GM18507 (cell line): ENCODE measurements around the gene CHN1.

Source experiments
- DNase-seq: peaks from one replicate; pipeline ENCODE4 v3.0.0; 2011; ENCODE audit warnings: low read depth; ENCODE audit not compliant: insufficient read length; ENCODE audit errors: extremely low spot score
- FAIRE-seq: peaks from 2 replicates; lab custom pipeline; 2011; peaks lifted over from hg19 to GRCh38; lab: Jason Lieb, UNC

The CHN1 gene

DNA sequence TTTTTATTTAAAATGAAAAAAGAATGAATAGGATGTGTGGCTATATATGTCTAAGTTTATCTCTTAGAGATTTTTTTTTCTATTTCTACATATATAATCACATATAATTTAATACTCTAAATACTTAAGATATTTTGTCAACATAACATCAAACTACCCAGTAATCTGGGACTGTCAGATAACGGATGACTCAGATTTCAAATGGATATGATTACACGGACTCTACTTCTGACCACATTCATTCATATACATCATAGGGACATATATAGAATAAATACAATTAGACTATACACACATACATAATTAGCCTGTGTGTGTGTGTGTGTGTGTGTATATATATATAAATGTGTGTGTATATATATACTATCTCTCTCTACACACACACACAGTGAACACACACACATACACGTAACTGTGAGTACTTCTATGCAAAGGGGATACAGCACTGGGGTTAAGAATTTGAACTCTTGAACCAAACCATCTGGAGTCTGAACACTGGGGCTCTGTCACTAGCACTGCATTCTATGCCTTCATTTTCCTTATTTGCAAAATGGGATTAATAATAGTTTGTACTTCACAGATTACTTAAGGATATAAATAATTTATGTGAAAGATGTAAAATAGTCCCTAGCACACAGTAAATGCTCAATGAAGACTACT is 59.5 kb downstream of the CHN1 start:
- DNase-seq (no peak), FAIRE-seq (no peak)

GRCh38 chr2:174939046-174939445 is 66.1 kb downstream of the CHN1 start:
- no peak for DNase-seq
- FAIRE-seq: no peak

DNA sequence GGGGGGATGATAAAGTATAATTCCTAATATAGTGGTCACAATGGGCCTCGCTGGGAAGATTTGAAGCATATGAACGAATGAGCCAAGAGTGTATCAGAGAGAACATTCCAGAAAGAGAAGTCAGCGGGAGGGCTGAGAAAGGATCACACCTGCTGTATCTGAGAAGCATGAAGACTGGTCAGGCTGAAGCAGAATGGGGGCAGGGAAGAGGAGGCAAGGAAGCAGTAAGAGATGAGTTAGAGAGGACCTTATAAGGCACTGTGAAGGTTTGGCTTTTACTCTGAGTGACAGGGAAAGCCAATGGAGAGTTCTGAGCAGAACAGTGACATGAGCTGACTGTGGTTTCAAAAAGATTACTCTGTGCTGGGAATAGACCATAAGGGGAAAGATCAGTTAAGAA is 73.5 kb downstream of the CHN1 start:
- FAIRE-seq: no peak
- DNase-seq: no peak

DNA sequence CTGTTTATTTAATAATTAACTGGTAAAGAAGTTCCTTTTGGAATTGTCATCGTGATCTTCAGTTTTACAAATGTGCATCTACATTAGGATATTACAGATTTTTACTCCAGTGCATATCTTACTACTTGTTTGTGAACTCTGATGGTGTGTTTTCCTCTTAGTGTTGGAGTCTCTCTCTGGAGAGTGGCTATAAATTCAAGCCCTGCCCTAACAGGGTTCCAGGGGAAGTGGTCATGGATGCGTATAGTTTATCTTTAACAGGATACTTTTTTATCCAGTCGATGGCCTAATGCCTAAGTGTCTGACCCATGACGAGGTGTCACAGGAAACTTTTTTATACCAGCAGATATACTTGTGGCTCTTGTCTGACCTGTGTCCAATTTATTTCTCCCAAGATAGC is 75.4 kb downstream of the CHN1 start:
- no peak for DNase-seq
- no peak for FAIRE-seq

- DNase-seq: no peak
- no peak for FAIRE-seq
Observed at GRCh38 chr2:174925046-174925784, 80.0 kb downstream of the CHN1 start.

GRCh38 chr2:174924061-174924693 is 81.0 kb downstream of the CHN1 start:
- no peak for DNase-seq
- no peak for FAIRE-seq

DNA sequence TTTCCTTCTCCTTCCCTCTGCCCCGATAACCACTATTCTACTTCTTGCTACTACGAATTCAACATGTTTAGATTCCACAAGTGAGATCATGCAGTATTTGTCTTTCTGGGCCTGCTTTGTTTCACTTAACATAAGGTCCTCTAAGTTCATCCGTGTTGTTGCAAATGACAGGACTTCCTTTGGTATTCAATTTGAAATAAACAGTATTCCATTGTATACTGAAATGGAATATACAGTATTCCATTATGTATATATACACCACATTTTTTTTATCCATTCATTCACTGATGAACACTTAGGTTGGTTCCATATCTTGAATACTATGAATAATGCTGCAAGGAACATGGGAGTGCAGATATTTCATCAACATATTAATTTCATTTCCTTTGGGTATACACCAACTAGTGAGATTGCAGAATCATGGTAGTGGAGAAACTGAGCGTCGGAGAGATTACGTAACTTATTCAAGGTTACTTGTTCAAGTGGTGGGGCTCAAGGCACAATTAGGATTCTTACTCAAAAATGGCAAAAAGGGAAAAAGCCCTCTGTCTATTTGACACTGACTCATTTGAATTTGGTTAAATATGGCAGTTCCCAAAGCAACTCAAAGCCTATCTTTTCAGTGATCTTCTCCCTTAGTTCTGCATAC is 85.1 kb downstream of the CHN1 start:
- FAIRE-seq (no peak), DNase-seq (no peak)

DNA sequence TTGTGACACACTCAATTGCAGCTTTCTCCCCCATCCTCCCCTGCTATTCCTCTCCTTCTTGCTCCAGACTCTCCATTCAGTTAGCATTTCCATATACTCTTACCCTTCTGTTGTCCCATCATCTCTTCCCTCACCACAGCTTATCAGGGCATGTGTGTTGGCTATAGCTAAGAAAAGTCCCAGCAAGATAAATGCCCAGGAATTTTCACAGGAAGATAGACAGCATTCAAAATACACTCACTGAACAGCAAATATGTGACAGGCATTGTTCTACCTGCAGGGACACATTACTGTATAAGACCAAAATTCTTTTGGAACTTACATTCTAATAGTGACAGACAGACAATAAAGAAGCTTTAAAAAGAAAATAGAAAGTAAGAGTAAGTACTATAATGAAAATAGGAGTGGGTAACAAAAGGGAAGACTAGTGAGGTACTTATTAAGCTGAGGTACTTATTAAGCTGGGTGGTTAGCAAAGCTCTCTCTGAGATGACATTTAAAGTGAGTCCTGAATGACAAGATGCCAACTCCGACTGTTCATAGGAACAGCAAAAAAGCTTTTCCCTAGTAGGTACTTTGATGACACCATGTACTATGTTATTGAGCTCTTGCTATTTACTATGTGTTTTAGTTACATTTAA is 86.2 kb downstream of the CHN1 start:
- FAIRE-seq: no peak

GRCh38 chr2:174916270-174916930 is 88.8 kb downstream of the CHN1 start:
- DNase-seq (no peak), FAIRE-seq (no peak)

More for the DNA sequence above, 86.2 kb downstream of the CHN1 start:
- DNase-seq: no peak

DNA sequence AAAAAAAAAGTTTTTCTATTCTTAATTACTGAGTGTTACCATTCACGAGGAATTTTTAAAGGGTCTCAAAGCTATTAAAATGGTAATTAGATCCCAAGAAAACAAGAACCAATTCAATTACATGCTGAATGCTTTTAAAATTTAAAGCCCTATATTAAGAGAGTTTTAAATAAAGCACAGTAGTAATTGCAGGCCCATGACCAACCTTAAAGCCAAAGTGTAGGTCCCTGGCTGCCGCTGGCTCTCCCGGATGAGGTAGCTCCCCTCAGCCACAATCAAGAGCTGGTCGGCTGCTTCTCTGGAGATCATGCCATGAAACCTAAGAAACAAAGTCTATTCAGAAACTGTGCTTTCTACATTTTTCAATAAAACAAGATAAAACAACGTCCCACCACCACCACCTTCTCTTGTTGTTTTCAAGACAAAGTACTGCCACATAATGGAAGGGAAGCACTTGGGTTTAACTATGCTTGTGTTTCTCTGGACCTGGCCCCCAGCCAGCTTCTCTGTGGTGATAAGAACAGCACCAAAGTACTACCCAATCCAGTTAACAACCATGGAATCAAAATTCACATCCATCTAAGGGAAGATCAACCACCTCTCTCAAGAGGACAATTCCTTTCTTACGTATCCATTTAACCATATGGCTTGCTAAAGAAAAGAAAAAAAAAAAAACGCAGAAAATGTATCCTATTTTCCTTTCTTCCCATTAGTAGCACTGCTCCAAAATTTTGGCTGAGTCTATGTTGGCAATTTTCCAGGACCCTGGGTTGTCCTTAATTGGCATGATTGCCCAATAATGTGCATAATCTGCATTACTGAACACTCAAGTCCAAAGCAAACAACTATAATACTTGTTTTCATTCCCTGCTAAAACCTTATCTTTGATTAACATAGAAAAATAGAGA is 90.1 kb downstream of the CHN1 start:
- DNase-seq: no peak
- FAIRE-seq: no peak

- DNase-seq: no peak
- FAIRE-seq: no peak
Observed at GRCh38 chr2:174908284-174908683, 96.9 kb downstream of the CHN1 start.

GRCh38 chr2:174903264-174903556 is 102.0 kb downstream of the CHN1 start:
- FAIRE-seq (no peak), DNase-seq (no peak)

- DNase-seq (no peak), FAIRE-seq (no peak)
Observed at GRCh38 chr2:174902506-174903263, 102.5 kb downstream of the CHN1 start.

DNA sequence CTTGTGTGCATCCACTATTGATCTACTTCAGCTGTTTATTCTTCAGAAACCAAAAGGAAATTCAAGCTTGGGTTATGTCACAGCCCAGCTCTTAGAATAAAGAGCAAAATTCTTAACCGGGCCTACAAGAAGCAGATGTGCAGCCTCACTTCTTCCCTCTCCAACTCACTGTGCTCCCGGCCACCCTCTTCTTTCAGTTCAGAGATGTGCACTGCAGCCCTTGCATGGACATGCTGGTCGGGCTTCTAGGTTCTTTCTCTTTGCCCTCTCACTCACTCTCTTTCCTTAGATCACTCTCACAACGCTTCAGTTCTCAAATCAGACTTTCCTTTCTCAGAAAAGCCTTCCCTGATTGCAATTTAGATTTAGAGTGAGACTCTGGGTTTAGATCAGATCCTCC is 104.1 kb downstream of the CHN1 start:
- DNase-seq: no peak
- FAIRE-seq: no peak

DNA sequence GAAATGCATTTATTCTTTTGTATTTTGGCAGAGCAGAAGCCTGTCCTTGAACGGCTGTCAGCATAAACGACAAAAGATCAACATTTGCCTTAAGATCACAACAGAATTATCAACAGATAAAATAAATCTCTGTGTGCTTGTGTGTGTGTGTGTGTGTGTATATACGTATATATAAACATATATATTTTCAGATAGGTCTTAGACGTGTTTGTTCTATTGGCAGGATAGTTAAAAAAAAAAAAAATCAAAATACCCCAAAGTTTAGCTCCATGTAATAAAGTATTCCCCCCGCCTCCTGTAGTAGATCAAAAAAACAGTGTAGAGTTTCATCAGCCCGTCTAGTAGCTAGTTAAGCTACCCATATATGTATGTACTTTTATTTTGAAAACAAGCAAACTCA is 107.9 kb downstream of the CHN1 start:
- FAIRE-seq (no peak), DNase-seq (no peak)

DNA sequence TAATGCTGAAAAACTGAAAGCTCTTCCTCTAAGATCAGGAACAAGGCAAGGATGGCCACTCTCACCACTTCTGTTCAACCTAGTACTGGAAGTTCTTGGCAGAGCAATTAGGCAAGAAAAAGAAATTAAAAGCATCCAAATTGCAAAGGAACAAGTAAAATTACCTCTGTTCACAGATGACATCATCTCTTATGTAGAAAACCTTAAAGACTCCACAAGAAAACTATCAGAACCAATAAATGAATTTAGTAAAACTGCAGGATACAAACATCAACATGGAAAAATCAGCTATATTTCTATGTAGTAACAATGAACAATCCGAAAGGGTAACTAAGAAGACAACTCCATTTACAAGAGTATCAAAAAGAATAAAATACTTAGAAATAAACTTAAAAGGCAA is 112.2 kb downstream of the CHN1 start:
- no peak for FAIRE-seq
- no peak for DNase-seq

DNA sequence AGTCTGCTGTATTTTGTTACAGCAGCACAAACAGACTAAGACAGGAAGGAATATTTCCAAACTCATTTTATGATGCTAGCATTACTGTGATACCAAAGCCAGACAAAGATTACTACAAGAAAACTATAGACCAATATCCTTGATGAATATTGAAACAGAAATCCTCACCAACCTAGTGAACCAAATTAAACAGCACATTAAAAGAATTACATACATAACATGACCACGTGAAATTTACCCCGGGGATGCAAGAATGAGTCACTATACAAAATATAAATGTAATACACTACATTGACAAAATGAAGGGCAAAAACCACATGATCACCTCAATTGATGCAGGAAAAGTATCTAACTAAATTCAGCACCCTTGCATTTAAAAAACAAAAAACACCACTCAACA is 112.6 kb downstream of the CHN1 start:
- no peak for DNase-seq
- FAIRE-seq: no peak

GRCh38 chr2:174888646-174889271 is 116.4 kb downstream of the CHN1 start:
- FAIRE-seq: no peak
- no peak for DNase-seq
